Measurements from ENCODE around the gene MNAT1. TPM values are rescaled to one million over a fixed set of nuclear protein-coding genes. Genes with fewer than 3 reads are reported as not detected.

The MNAT1 gene
- polyA plus RNA-seq, 1 of the 3 experiments (the other 2 are of a cell fraction): 38.9 TPM

GRCh38 chr14:60973070-60973469 is 238.5 kb downstream of the MNAT1 start:
- H3K4me2 ChIP-seq: no peak overlapping the region
- peaks cover 43 to 48% of the 10 kb centered on the region in 2 experiments for H3K36me3 ChIP-seq (replicated peaks in 1 of 2; ENCODE audit: control insufficient read depth in 1 of 2, insufficient read depth in 2 of 2, low read length in 1 of 2)
- no peaks in the 10 kb centered on the region for H3K9me2 ChIP-seq
- peaks cover 7% of the 10 kb centered on the region for H3F3A ChIP-seq (replicated peaks; ENCODE audit: insufficient read depth)
- no peak overlapping the region for H3K4me3 ChIP-seq (ENCODE audit: low read depth in 2 of 2, low read length in 1 of 2)
- no peak overlapping the region for H3K9ac ChIP-seq
- ChIA-PET CTCF (no interaction called here), POLR2A (no interaction called here)
- H3K79me2 ChIP-seq (ENCODE audit: insufficient read depth): peaks cover 12% of the 10 kb centered on the region
- H3K4me1 ChIP-seq (ENCODE audit: control insufficient read depth in 1 of 2, insufficient read depth in 2 of 2, low read depth in 1 of 2, low read length in 1 of 2): peaks cover 0 to 3% of the 10 kb centered on the region in 2 experiments; a peak in 2 of 4 replicates
- WGBS (ENCODE audit: low lambda C conversion rate): 99% methylated on average over 3 of the region's 3 CpGs
- no peaks in the 10 kb centered on the region for H3K9me3 ChIP-seq
- no peak for TF ChIP-seq USF1 (IDR thresholded peaks at IDR 0.05; ENCODE audit: borderline replicate concordance, low read depth)
- H3K27me3 ChIP-seq (ENCODE audit: insufficient read depth): no peaks in the 10 kb centered on the region
- H2AFZ ChIP-seq (ENCODE audit: low read depth): no peak overlapping the region
- H3K27ac ChIP-seq (ENCODE audit: low read depth in 2 of 2, low read length in 1 of 2): no peak overlapping the region
- no peak for DNase-seq
- H4K20me1 ChIP-seq (ENCODE audit: insufficient read depth): no peaks in the 10 kb centered on the region

- no peak for DNase-seq
- Histone ChIP-seq H3K4me3 (ENCODE audit: low read depth in 2 of 2, low read length in 1 of 2) (no peak overlapping the region), H3K27me3 (ENCODE audit: insufficient read depth) (no peaks in the 10 kb centered on the region), H3K4me2 (no peak overlapping the region), H3F3A (replicated peaks; ENCODE audit: insufficient read depth) (peaks cover 7% of the 10 kb centered on the region), H3K9me3 (no peaks in the 10 kb centered on the region), H3K4me1 (ENCODE audit: control insufficient read depth in 1 of 2, insufficient read depth in 2 of 2, low read depth in 1 of 2, low read length in 1 of 2) (peaks cover 0 to 7% of the 10 kb centered on the region in 2 experiments; a peak in 2 of 4 replicates), H4K20me1 (ENCODE audit: insufficient read depth) (no peaks in the 10 kb centered on the region), H3K9ac (no peak overlapping the region), H3K79me2 (ENCODE audit: insufficient read depth) (peaks cover 22% of the 10 kb centered on the region), H2AFZ (ENCODE audit: low read depth) (no peak overlapping the region), H3K36me3 (replicated peaks in 1 of 2; ENCODE audit: control insufficient read depth in 1 of 2, insufficient read depth in 2 of 2, low read length in 1 of 2) (peaks cover 43 to 56% of the 10 kb centered on the region in 2 experiments), H3K27ac (ENCODE audit: low read depth in 2 of 2, low read length in 1 of 2) (no peak overlapping the region), H3K9me2 (no peaks in the 10 kb centered on the region)
- over 99% methylated on average over 6 of the region's 6 CpGs for WGBS (ENCODE audit: low lambda C conversion rate)
- ChIA-PET CTCF (no interaction called here), POLR2A (no interaction called here)
- TF ChIP-seq YY1 (IDR thresholded peaks at IDR 0.05; ENCODE audit: low read depth): no peak
- TF ChIP-seq MXI1 (IDR thresholded peaks at IDR 0.05; ENCODE audit: low read depth, low read length): no peak
- no peak for TF ChIP-seq JUND (IDR thresholded peaks at IDR 0.05)
- TF ChIP-seq RFX5 (IDR thresholded peaks at IDR 0.05; ENCODE audit: low read length): no peak
- no peak for TF ChIP-seq NFIC (IDR thresholded peaks at IDR 0.05; ENCODE audit: borderline replicate concordance)
- TF ChIP-seq REST (IDR thresholded peaks at IDR 0.05; ENCODE audit: low read depth, low read length): no peak
- no peak for TF ChIP-seq POLR2AphosphoS5 (IDR thresholded peaks at IDR 0.05; ENCODE audit: low read depth, low read length)
- TF ChIP-seq EZH2phosphoT487 (IDR thresholded peaks at IDR 0.05; ENCODE audit: borderline replicate concordance, low read depth): no peak
- TF ChIP-seq FOXM1 (IDR thresholded peaks at IDR 0.05; ENCODE audit: low read depth): no peak
- TF ChIP-seq USF2 (IDR thresholded peaks at IDR 0.05; ENCODE audit: borderline replicate concordance, low read depth, low read length): no peak
- TF ChIP-seq TAF1 (IDR thresholded peaks at IDR 0.05; ENCODE audit: borderline replicate concordance, low read depth, low read length): no peak
- no peak for TF ChIP-seq TEAD4 (IDR thresholded peaks at IDR 0.05; ENCODE audit: borderline replicate concordance, insufficient read depth)
- no peak for TF ChIP-seq EP300 (IDR thresholded peaks at IDR 0.05; ENCODE audit: borderline replicate concordance in 1 of 2, low read depth in 1 of 2, low read length in 1 of 2)
- TF ChIP-seq FOXJ3 (CRISPR knock-in tag; IDR thresholded peaks at IDR 0.05): no peak
- no peak for TF ChIP-seq PBX3 (IDR thresholded peaks at IDR 0.05)
- no peak for TF ChIP-seq MAX (IDR thresholded peaks at IDR 0.05; ENCODE audit: low read depth)
- TF ChIP-seq SIN3A (IDR thresholded peaks at IDR 0.05; ENCODE audit: borderline replicate concordance, low read depth, low read length): no peak
- TF ChIP-seq IRF3 (IDR thresholded peaks at IDR 0.05; ENCODE audit: low read depth, low read length): no peak
- no peak for TF ChIP-seq CHD2 (IDR thresholded peaks at IDR 0.05; ENCODE audit: low read length, partially characterized antibody)
Observed at GRCh38 chr14:60974090-60974651, 239.6 kb downstream of the MNAT1 start.
